Hepatocyte (in vitro differentiated cells): Measurements from ENCODE around the gene KCNK17.

Source experiments
- CTCF ChIP-seq: fragments of 200-600 bp; sonication (generic); IDR thresholded peaks from 2 replicates; pipeline ENCODE4 v1.5.1; 2016; ENCODE audit warnings: antibody characterized with exemption, mild to moderate bottlenecking; ENCODE audit not compliant: poor library complexity
- EZH2 ChIP-seq: fragments of 200-600 bp; sonication (generic); IDR thresholded peaks from 2 replicates; pipeline ENCODE4 v1.6.1; 2016; ENCODE audit warnings: antibody characterized with exemption, mild to moderate bottlenecking, borderline replicate concordance
- EZH2phosphoT487 ChIP-seq: fragments of 200-600 bp; sonication (generic); IDR thresholded peaks from one replicate; pipeline ENCODE4 v1.6.1; 2018; ENCODE audit warnings: antibody characterized with exemption, mild to moderate bottlenecking, low read depth, moderate library complexity; ENCODE audit not compliant: unreplicated experiment, severe bottlenecking

- TF ChIP-seq CTCF (no peak), EZH2 (no peak), EZH2phosphoT487 (no peak)
These were observed 33.0 kb upstream of the KCNK17 start for GRCh38 chr6:39347206-39347605.
